ENCODE measurements around the gene KCNMB4.

Gene KCNMB4

DNA sequence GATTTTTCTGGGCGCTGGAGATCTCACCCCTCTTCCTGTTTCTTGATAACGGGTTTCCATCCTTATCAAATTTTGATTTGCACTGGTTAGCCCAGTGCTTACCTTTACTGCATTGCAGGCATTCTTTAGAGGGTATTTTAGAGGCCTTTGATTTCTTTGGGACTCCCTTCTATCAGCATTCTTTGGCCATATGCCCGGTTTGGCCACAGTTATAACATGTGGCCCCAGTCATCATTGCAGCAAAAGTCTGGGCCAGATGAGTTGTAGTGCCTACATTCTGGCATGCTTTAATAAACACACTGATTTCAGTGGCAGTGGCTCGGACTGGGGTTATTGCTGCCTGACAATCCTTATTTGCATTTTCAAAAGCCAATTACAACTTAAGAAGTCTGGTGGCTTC is 82.3 kb downstream of the KCNMB4 start:
- DNase-seq: no peak

GRCh38 chr12:70449074-70449752 is 83.1 kb downstream of the KCNMB4 start:
- no peak for DNase-seq

GRCh38 chr12:70449753-70450341 is 83.8 kb downstream of the KCNMB4 start:
- DNase-seq: no peak

GRCh38 chr12:70451528-70451927 is 85.4 kb downstream of the KCNMB4 start:
- DNase-seq: no peak

DNA sequence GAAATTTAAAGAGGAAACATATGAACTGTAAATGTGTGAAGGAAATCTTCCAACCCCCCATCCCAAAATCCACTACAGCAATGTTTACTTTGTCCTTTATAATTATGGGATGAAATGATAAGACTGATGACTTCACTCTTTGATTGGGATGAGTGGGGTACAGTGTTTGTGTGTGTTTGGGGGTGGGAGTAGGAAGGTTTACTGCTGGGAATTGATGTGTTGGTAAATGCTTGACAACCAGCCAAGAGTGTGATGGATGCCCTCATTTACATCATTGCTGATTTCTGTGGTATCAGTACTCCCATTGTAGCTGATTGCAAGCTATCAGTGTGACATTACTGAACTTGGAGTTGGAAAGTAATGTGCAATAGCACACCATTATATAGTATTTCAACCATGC is 90.9 kb downstream of the KCNMB4 start:
- no peak for DNase-seq

- no peak for DNase-seq
Measured at GRCh38 chr12:70459786-70460185, 93.7 kb downstream of the KCNMB4 start.

- DNase-seq: no peak
Measured at GRCh38 chr12:70463997-70464396, 97.9 kb downstream of the KCNMB4 start.

GRCh38 chr12:70466753-70467152 is 100.7 kb downstream of the KCNMB4 start:
- no peak for DNase-seq

DNA sequence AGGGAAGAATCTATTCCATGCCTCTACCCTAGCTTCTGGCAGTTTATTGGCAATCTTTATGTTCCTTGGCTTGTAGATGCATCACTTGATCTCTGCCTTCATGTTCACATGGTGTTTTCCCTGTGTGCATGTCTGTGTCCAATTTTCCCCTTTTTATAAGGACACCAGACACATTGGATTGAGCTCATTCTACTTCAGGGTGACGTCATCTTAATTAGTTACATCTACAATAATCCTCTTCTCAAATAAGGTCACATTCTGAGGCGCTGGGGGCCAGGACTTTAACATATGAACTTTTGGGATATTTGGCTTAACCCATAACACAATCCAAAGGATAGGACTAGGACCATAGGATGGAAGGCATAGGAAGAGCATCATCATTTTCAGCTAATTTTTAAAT is 101.4 kb downstream of the KCNMB4 start:
- no peak for DNase-seq

- DNase-seq: no peak
Measured at GRCh38 chr12:70467918-70468733, 102.0 kb downstream of the KCNMB4 start.

- no peak for DNase-seq
Measured at GRCh38 chr12:70468741-70469140, 102.7 kb downstream of the KCNMB4 start.

GRCh38 chr12:70469221-70469820 is 103.2 kb downstream of the KCNMB4 start:
- DNase-seq: no peak

DNA sequence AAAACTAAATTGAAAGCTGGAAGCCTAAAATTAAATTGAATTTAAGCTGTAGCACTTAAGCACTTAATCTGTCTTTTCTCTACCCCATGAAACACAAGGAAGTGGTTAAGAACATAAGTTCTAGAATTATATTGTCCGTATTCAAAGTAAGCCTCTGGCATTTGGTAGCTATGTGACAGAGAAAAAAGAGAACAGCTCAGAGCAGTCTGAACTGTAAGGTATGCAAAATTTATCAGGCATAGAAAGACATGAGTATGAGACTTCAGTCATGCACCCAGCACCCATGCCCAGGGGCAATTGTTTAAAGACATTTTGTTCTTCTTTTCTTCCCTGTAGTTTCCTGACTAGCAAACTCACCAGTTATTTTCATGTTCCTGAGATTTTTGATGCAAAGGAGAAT is 116.7 kb downstream of the KCNMB4 start:
- no peak for DNase-seq
